Endothelial cell of umbilical vein (primary cell): ENCODE data around the gene OSBPL6.

ENCODE experiments used
- CTCF ChIP-seq, 2 donors: IDR thresholded peaks; 1 replicate in 1 of 2; 2 replicates in 1 of 2; pipeline ENCODE4 v1.5.1; 2011; ENCODE audit warnings: low read length in 2 of 2, mild to moderate bottlenecking in 2 of 2, moderate library complexity in 2 of 2, control low read depth in 1 of 2, inconsistent platforms in 1 of 2, low read depth in 1 of 2; ENCODE audit not compliant: insufficient read depth in 1 of 2; ENCODE audit errors: extremely low read depth in 1 of 2
- EZH2 ChIP-seq: IDR thresholded peaks from 2 replicates; pipeline ENCODE4 v1.6.1; 2012; ENCODE audit warnings: borderline replicate concordance, low read depth, mild to moderate bottlenecking, moderate library complexity, low read length, inconsistent platforms; ENCODE audit not compliant: severe bottlenecking
- FOS ChIP-seq: IDR thresholded peaks from 2 replicates; pipeline ENCODE4 v1.6.1; 2011; ENCODE audit warnings: mild to moderate bottlenecking, low read length, moderate library complexity, borderline replicate concordance; ENCODE audit not compliant: insufficient read depth
- GATA2 ChIP-seq: IDR thresholded peaks from 2 replicates; pipeline ENCODE4 v1.7.0; 2011; ENCODE audit warnings: low read depth, mild to moderate bottlenecking, moderate library complexity, mixed read lengths, low read length; ENCODE audit not compliant: insufficient read length, insufficient read depth
- MAX ChIP-seq: IDR thresholded peaks from 2 replicates; pipeline ENCODE4 v1.6.1; 2011; ENCODE audit not compliant: insufficient read depth, insufficient read length
- MYC ChIP-seq: IDR thresholded peaks from one replicate; pipeline ENCODE4 v1.6.1; 2011; ENCODE audit warnings: mild to moderate bottlenecking, low read depth, low read length
- POLR2A ChIP-seq: IDR thresholded peaks from 2 replicates; pipeline ENCODE4 v1.6.1; 2012; ENCODE audit warnings: low read depth, mild to moderate bottlenecking, control low read depth, low read length
- POLR2AphosphoS5 ChIP-seq: IDR thresholded peaks from 2 replicates; pipeline ENCODE4 v1.6.1; 2012; ENCODE audit warnings: low read depth, mild to moderate bottlenecking, control low read depth, low read length, moderate library complexity; ENCODE audit not compliant: insufficient read depth

DNA sequence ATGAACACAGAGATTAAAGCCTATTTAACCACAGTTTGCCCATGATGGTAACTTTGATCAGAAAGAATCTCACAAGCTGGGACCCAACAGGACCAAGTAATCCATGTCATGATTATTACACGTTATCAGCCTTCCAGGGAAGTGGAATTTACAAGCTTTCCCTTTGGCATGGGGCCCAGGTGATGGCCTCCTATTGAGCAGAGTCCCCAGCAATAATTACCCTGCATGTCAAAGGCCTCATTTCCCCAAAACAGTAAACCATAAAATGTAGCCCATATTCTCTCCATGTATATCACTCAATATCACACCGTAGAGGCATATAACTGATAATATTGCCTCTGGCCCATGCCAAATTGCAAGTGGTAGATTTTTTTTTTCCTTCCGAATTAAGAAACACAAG, 217.7 kb downstream of the OSBPL6 start:
- TF ChIP-seq EZH2 (no peak), CTCF (IDR thresholded peaks at IDR 0.05; ENCODE audit: extremely low read depth in 1 of 2, insufficient read depth in 1 of 2, low read depth in 1 of 2, low read length in 2 of 2) (no peak), FOS (no peak), POLR2A (no peak), MAX (no peak), POLR2AphosphoS5 (no peak), MYC (no peak), GATA2 (no peak)
